Prostate gland (tissue), 2 donors: ENCODE measurements around the gene MANBA. TPM values are rescaled to one million over a fixed set of nuclear protein-coding genes. Genes with fewer than 3 reads are reported as not detected.
A peak's percentile ranks its signal among the peaks of the same experiment; 100 is the strongest.
"Not testable (repeated sequence)": the region's sequence is repeated elsewhere in the genome, so short reads cannot be mapped to it uniquely, and the experiment has no call there.

Experiments
- DNase-seq: peaks from one replicate; pipeline ENCODE4 v3.0.0-alpha.2; 2019; ENCODE audit warnings: low spot score
- H3K27ac ChIP-seq, 2 donors: fragments of 200-600 bp; sonication (generic); 2 replicates each; pipeline ENCODE4 v1.5.1; 2017 to 2019
- H3K27me3 ChIP-seq: fragments of 200-600 bp; sonication (generic); replicated peaks from 2 replicates; pipeline ENCODE4 v1.5.1; 2019; ENCODE audit not compliant: insufficient read depth
- H3K36me3 ChIP-seq, 2 donors: fragments of 200-600 bp; sonication (generic); 1 replicate in 1 of 2; 2 replicates in 1 of 2; pipeline versions ENCODE4 v1.5.1 to v1.8.1; 2017 to 2019
- H3K4me1 ChIP-seq: fragments of 200-600 bp; sonication (generic); replicated peaks from 2 replicates; pipeline ENCODE4 v1.5.1; 2019
- H3K4me3 ChIP-seq, 2 donors: fragments of 200-600 bp; sonication (generic); 2 replicates each; pipeline ENCODE4 v1.5.1; 2017 to 2019
- H3K9me3 ChIP-seq: fragments of 200-600 bp; sonication (generic); 2 replicates; pipeline ENCODE4 v1.5.1; 2017
- CTCF ChIP-seq, 4 experiments: fragments of 200-600 bp in 2 of 4; fragments of 450-650 bp in 2 of 4; sonication (generic) in 2 of 4; IDR thresholded peaks; 1 replicate in 3 of 4; 2 replicates in 1 of 4; pipeline ENCODE4 v1.5.1; 2016 to 2019; ENCODE audit warnings: antibody characterized with exemption in 4 of 4, mild to moderate bottlenecking in 2 of 4, moderate library complexity in 2 of 4
- POLR2A ChIP-seq: fragments of 450-650 bp; IDR thresholded peaks from one replicate; pipeline ENCODE4 v1.6.1; 2016; ENCODE audit warnings: antibody characterized with exemption, mild to moderate bottlenecking
- POLR2AphosphoS5 ChIP-seq: sonication (generic); formaldehyde crosslinking; IDR thresholded peaks from one replicate; pipeline ENCODE4 v1.6.1; 2017; ENCODE audit warnings: antibody characterized with exemption
- WGBS: methylation state at CpG from one replicate; pipeline ENCODE4 v1.1.5; 2018; 5-methylcytosine and 5-hydroxymethylcytosine counted together
- intact Hi-C: fragments of 100-400 bp; cut with DNase I; formaldehyde crosslinking; loops from one replicate; pipeline ENCODE4 v1.14.2; 2022
- total RNA-seq, 2 donors: library from RNA; depleted of rRNA; stranded (reverse); fragments of >200 nt; gene quantifications; one replicate each; pipeline ENCODE4 v1.1.0, GENCODE V29; 2016

MANBA gene
- total RNA-seq, 2 donors from 2014 or later = 29.7 to 41.6 TPM

GRCh38 chr4:102620697-102621497 is 139.9 kb downstream of the MANBA start:
- intact Hi-C loops = loop anchor here (2.0 to 5.0 kb wide), 3 partner anchors 206 to 476 kb away; partner anchors contain the start of genes BDH2 and UBE2D3
- DNase-seq = no peak
- Histone ChIP-seq H3K4me1 (no peaks in the 10 kb centered on the region), H3K27me3 (no peaks in the 10 kb centered on the region), H3K9me3 (no peaks in the 10 kb centered on the region), H3K36me3 (no peaks in the 10 kb centered on the region), H3K27ac (no peak overlapping the region), H3K4me3 (no peak overlapping the region)
- WGBS = 73% methylated on average over 8 of the region's 8 CpGs
- TF ChIP-seq CTCF (IDR thresholded peaks at IDR 0.05) (peak in 3 of 4 experiments; percentile 47 to 77 (median 70)), POLR2A (no peak), POLR2AphosphoS5 (peak; percentile 55)

GRCh38 chr4:102619776-102620631 is 140.8 kb downstream of the MANBA start:
- not testable (repeated sequence) for H3K27ac ChIP-seq

GRCh38 chr4:102619021-102619420 is 141.7 kb downstream of the MANBA start:
- H3K4me3 ChIP-seq, intact Hi-C loops: not testable (repeated sequence)
- 63% methylated on average over 9 of the region's 9 CpGs for WGBS

More at GRCh38 chr4:102619776-102620631, 140.8 kb downstream of the MANBA start:
- not testable (repeated sequence) for H3K36me3 ChIP-seq, H3K4me1 ChIP-seq, DNase-seq, H3K27me3 ChIP-seq, H3K4me3 ChIP-seq, H3K9me3 ChIP-seq
- WGBS = 67% methylated on average over 4 of the region's 4 CpGs
- intact Hi-C loops = loop anchor here (2.0 to 5.0 kb wide), 3 partner anchors 207 to 477 kb away; partner anchors contain the start of genes BDH2 and UBE2D3

GRCh38 chr4:102616636-102617035 is 144.1 kb downstream of the MANBA start:
- Histone ChIP-seq H3K36me3 (peaks cover 0 to 7% of the 10 kb centered on the region in 2 donors), H3K27me3 (no peaks in the 10 kb centered on the region), H3K27ac (no peak overlapping the region), H3K4me1 (no peaks in the 10 kb centered on the region), H3K9me3 (no peaks in the 10 kb centered on the region), H3K4me3 (no peak overlapping the region)
- no peak for DNase-seq
- intact Hi-C loops = no loop called here
- TF ChIP-seq CTCF (IDR thresholded peaks at IDR 0.05) (no peak), POLR2AphosphoS5 (no peak), POLR2A (no peak)
- WGBS = 66% methylated on average over 9 of the region's 9 CpGs

More at GRCh38 chr4:102619021-102619420, 141.7 kb downstream of the MANBA start:
- not testable (repeated sequence) for H3K4me1 ChIP-seq, H3K27me3 ChIP-seq, H3K27ac ChIP-seq, DNase-seq, H3K9me3 ChIP-seq, H3K36me3 ChIP-seq

GRCh38 chr4:102614801-102615200 is 146.0 kb downstream of the MANBA start:
- H3K36me3 ChIP-seq = peaks cover 0 to 7% of the 10 kb centered on the region in 2 donors
- intact Hi-C loops = loop anchor here (5.0 kb wide), 1 partner anchor 168 kb away; no protein-coding TSS in a partner anchor
- 89% methylated on average over 9 of the region's 9 CpGs for WGBS

More at GRCh38 chr4:102614801-102615200, 146.0 kb downstream of the MANBA start:
- H3K27ac ChIP-seq = no peak overlapping the region
- no peak for TF ChIP-seq POLR2A
- no peak for TF ChIP-seq POLR2AphosphoS5
- no peak for TF ChIP-seq CTCF (IDR thresholded peaks at IDR 0.05)
- DNase-seq = no peak
- no peak overlapping the region for H3K4me3 ChIP-seq
- H3K4me1 ChIP-seq = no peaks in the 10 kb centered on the region
- no peaks in the 10 kb centered on the region for H3K9me3 ChIP-seq
- H3K27me3 ChIP-seq = no peaks in the 10 kb centered on the region
